Measurements from ENCODE around the gene MTCH1.

The MTCH1 gene, protein sequence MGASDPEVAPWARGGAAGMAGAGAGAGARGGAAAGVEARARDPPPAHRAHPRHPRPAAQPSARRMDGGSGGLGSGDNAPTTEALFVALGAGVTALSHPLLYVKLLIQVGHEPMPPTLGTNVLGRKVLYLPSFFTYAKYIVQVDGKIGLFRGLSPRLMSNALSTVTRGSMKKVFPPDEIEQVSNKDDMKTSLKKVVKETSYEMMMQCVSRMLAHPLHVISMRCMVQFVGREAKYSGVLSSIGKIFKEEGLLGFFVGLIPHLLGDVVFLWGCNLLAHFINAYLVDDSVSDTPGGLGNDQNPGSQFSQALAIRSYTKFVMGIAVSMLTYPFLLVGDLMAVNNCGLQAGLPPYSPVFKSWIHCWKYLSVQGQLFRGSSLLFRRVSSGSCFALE

DNA sequence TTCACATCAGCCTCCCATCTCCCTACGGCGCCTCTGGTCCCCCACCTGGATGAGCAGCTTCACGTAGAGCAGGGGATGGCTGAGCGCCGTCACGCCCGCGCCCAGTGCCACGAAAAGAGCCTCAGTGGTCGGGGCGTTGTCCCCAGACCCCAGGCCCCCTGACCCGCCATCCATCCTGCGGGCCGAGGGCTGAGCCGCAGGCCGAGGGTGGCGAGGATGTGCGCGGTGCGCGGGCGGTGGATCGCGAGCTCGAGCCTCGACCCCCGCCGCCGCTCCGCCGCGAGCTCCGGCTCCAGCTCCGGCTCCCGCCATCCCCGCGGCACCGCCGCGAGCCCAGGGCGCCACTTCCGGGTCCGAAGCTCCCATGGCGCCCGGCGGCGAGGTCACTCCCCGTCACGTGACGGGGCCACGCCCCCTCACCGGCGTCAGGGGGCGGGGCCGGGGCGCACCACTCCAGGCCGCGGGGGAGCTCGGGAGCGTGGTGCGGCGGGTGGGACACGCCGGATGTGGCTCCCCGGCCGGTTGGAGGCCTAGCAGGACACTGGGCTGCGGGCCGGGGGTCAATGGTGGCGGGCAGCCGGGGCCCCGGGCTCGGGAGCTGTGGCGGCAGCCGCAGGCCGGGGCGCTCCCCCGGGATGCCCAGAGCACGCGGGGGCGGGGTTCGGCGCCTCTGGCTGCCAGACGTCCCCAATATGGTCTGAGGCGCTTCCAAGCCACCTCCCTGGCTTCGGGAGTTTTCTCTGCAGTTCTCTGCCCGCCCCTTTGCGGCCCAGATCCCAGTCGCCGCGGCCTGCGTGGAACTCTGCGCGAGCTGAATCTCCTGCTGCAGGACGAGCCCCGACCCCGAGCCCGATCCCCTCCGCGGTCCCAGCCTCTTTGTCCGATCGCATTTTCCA lies at the start of gene MTCH1:
Gene MTCH1, minus strand, starts transcription at position 389 of the 896 bp plus-strand sequence. Its CDS starts 23 bp downstream, at position 366.
- DNase-seq = peak; percentile 54

- DNase-seq = no peak
Observed at GRCh38 chr6:37033819-37034795, 48.1 kb upstream of the MTCH1 start.

DNA sequence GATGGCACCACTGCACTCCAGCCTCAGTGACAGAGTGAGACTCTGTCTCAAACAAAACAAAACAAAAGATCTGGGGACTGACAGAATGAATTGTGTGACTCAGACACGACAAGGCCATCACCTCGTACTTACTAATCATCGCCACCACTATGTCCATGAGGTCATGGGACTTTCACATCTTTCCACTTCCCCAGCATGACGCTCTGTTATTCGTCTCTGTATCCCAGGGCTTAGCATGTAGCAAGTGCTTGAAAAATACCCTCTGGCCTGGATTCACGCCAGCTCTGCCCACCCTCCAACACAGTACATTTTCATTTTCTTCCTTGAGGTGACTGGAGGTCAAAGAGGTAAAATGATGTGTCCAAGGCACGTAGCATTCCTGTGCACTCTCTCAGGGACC lies 47.3 kb upstream of the MTCH1 start:
- DNase-seq = no peak

DNA sequence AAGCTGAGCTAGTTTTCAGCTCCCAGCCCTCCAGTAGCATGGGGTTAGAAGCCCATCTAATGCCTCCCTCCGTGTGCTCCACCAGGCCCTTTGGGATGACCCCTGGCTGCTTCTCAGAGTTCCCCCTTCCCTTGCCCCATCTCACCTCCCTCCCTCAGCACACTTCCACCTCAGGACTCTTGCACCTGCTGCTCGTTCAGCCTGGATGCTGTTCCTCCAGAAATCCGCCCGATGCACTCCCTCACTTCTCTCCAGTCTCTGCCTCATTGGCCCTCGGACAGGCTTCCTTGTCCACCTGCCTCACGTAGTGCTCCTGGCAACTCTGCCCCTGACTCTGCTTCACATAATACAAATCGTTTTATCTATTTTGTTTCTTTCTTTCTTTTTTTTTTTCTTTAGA lies 46.2 kb upstream of the MTCH1 start:
- DNase-seq = no peak

DNA sequence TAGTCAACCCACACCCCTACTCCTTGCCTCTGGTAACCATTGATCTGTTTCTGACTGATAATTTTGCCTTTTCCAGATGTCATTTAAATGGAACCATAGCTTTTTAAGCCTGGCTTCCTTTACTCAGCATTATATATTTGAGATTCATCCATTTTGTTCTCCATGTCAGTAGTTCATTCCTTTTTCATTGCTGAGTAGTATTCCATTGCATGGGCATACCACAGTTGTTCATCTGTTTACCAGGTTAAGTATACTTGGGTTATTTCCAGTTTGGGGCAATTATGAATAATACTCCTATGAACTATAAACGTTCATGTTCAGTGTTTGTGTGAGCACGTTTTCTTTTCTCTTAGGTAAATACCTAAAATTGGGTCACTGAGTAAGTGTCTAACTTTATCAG lies 44.6 kb upstream of the MTCH1 start:
- no peak for DNase-seq

- peak; percentile 55 for DNase-seq
Observed at GRCh38 chr6:37029249-37029971, 43.4 kb upstream of the MTCH1 start.

GRCh38 chr6:37027811-37028469 lies 41.9 kb upstream of the MTCH1 start:
- no peak for DNase-seq

GRCh38 chr6:37027036-37027720 lies 41.2 kb upstream of the MTCH1 start:
- DNase-seq = no peak

GRCh38 chr6:37025621-37026466 lies 39.8 kb upstream of the MTCH1 start:
- no peak for DNase-seq

GRCh38 chr6:37024656-37025337 lies 38.8 kb upstream of the MTCH1 start:
- DNase-seq = no peak

DNA sequence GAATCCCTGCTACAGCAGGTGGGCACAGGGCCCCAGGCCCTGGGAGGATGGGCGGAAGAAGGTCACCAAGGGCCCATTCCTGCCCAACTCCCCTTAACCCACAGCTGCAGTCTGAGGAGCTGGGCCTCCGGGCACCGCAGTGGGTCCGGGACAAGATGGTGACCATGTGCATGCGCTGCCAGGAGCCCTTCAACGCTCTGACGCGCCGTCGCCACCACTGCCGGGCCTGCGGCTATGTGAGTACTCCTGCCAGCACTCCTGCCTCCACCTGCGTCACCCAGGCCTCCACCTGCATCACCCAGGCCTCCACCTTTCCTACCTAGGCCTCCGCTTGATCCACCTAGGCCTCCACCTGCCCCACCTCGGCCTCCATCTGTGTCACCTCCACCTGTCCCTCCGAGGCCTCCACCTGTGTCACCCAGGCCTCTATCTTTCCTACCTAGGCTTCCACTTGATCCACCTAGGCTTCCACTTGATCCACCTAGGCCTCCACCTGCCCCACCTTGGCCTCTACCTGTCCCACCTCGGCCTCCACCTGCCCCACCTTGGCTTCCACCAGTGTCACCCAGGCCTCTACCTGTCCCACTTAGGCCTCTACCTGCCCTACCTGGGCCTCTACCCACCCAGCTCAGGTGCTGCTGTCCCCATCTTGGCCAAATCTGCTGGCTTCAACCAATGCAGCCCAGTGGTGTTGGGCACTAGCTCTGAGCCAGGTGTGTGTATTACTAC lies 36.3 kb upstream of the MTCH1 start:
- DNase-seq = no peak

DNA sequence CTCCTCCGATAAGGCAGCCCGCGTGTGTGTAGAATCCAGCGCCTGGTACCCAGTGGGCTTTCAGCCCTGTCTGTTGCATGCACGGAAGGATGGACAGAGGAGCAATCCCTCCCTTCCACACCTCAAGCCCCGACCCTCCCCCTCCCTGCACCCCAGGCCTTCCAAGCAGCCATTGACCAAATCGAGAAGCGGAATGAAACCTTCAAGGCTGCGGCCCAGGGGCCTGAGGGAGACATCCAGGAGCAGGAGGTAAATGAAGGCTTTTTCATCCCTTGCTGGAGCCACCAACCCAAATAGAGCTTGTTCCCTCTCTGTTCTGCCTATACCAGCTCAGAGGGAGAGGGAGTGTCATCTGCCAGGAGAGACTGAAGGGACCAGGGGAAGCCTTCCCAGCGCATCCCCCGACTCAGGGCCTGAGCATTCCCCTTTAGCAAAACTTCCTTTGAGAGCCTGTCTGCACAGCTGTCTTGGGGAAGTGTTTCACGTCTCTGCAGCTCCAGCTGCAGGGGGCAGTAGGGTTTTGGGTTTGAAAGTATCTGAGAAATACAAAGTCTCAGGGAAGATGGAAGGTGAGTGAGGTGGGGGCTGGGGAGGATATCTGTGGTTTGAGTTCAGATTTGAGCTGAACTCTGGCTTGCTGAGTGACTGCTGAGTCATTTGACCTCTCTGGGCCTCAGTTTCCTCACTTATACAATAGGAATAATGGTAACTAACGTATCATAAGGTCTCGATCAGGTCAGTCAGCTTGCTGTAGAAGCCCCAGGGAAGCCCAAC lies 35.5 kb upstream of the MTCH1 start:
- DNase-seq = no peak

GRCh38 chr6:37020812-37021211 lies 34.8 kb upstream of the MTCH1 start:
- DNase-seq = no peak

- DNase-seq = no peak
Observed at GRCh38 chr6:37020381-37020780, 34.4 kb upstream of the MTCH1 start.

DNA sequence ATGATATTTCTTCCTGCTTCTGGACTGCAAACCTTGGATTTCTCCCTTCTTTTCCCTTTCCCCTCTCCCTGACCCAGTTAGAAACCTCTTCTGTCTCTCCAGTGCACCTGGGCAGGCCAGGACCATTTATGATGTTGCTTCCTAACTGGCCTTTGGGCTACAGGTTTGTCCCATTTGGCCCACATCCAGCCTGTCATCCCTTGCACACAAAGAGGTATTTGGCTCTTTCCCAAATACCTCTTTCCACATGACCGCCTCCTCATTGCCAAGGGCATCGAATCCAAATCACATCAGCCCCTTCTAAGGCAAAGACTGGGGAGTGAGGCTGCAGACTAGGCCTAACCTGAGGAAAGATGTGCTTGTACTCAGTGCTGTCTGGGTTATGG lies 33.1 kb upstream of the MTCH1 start:
- no peak for DNase-seq

- DNase-seq = peak; percentile 77
Observed at GRCh38 chr6:37018198-37019064, 32.4 kb upstream of the MTCH1 start.

Measured in KG1 (cell line).